Activated CD4-positive, CD25-positive, alpha-beta regulatory T cell treated with anti-CD3 and anti-CD28 coated beads, Interleukin-2, amount 50 U/mL, for 24 hours (primary cell): Measurements from ENCODE around the gene MAP9.
A peak's percentile ranks its signal among the peaks of the same experiment; 100 is the strongest.
"Not testable (repeated sequence)": the region's sequence is repeated elsewhere in the genome, so short reads cannot be mapped to it uniquely, and the experiment has no call there.

Experiments used
- ATAC-seq, 2 donors: fragments of 150-1000 bp; cut with Tn5 transposase; one replicate each; pipeline ENCODE4 v1.10.0; 2021; ENCODE audit warnings: mild to moderate bottlenecking in 1 of 2, moderate library complexity in 1 of 2

MAP9 gene

GRCh38 chr4:155376387-155377268, at the start of gene MAP9:
TSS of gene MAP9 (minus strand) at chr4:155376965. CDS start at chr4:155375850, 1,115 bp downstream.
- ATAC-seq, result peak; percentile 96 to 97

- not testable (repeated sequence) for ATAC-seq
Observed at GRCh38 chr4:155424778-155425177, 48.0 kb upstream of the MAP9 start.

GRCh38 chr4:155423671-155424070, 46.9 kb upstream of the MAP9 start:
- no peak for ATAC-seq

GRCh38 chr4:155419266-155419665, 42.5 kb upstream of the MAP9 start:
- no peak for ATAC-seq

- no peak for ATAC-seq
Observed at GRCh38 chr4:155415662-155416061, 38.9 kb upstream of the MAP9 start.

- no peak for ATAC-seq
Observed at GRCh38 chr4:155413451-155413850, 36.7 kb upstream of the MAP9 start.

GRCh38 chr4:155411546-155411945, 34.8 kb upstream of the MAP9 start:
- no peak for ATAC-seq

- ATAC-seq, result no peak
Observed at GRCh38 chr4:155408796-155409195, 32.0 kb upstream of the MAP9 start.

GRCh38 chr4:155407480-155407879, 30.7 kb upstream of the MAP9 start:
- ATAC-seq, result no peak

- no peak for ATAC-seq
Observed at GRCh38 chr4:155405059-155405458, 28.3 kb upstream of the MAP9 start.

GRCh38 chr4:155403886-155404285, 27.1 kb upstream of the MAP9 start:
- ATAC-seq, result no peak

- ATAC-seq, result no peak
Observed at GRCh38 chr4:155402941-155403340, 26.2 kb upstream of the MAP9 start.

GRCh38 chr4:155400893-155401292, 24.1 kb upstream of the MAP9 start:
- ATAC-seq, result no peak

- no peak for ATAC-seq
Observed at GRCh38 chr4:155399974-155400697, 23.4 kb upstream of the MAP9 start.

- no peak for ATAC-seq
Observed at GRCh38 chr4:155392481-155393184, 15.9 kb upstream of the MAP9 start.

- ATAC-seq, result no peak
Observed at GRCh38 chr4:155391932-155392331, 15.2 kb upstream of the MAP9 start.

GRCh38 chr4:155388162-155388561, 11.4 kb upstream of the MAP9 start:
- ATAC-seq, result no peak

GRCh38 chr4:155383541-155383940, 6.8 kb upstream of the MAP9 start:
- no peak for ATAC-seq

GRCh38 chr4:155377276-155377675, 511 bp upstream of the MAP9 start:
- ATAC-seq, result no peak

GRCh38 chr4:155371432-155372043, 5.2 kb downstream of the MAP9 start:
- ATAC-seq, result no peak

GRCh38 chr4:155367608-155368007, 9.2 kb downstream of the MAP9 start:
- peak in 1 of 2 donors; percentile 51 for ATAC-seq

- ATAC-seq, result peak in 1 of 2 donors; percentile 41
Observed at GRCh38 chr4:155353923-155354540, 22.7 kb downstream of the MAP9 start.
